ENCODE results near the gene PSMB10.

The PSMB10 gene

DNA sequence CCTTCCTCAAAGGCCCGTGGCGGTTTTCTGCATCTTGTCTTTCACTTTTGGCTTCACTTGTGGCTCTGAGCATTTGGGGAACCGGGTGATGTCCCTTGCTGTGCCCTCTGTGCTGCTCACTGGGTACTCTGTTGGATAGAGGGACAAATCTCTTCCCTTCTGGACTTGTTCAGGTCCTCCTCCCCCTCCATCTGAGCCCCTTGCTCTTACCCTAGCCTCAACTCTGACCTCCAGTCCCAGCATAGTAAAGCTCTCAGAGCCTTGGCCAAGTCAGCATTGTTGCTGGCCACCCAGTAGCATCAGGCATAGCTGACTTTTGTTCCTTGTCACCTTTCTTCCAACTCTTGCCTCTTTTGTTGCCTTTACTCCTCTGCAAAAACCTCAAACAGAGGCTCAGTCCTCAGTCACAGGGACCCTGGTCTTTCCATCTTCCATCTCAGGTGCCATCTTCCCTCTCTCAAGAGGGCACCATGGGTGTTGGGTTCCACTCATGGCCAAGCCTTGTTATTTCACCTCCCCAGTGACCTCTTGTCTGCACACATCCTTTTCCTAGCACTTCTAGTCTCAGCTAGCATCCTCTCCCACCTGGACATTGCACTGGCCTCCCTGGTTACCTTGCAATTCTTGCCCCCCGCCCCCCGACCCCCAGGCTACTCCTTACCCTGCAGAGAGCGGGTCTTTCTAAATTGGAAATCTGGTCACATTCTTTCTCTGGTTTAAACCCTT, 393 bp upstream of the PSMB10 start:
- peaks cover 16% of the 10 kb centered on the region for H3K4me1 ChIP-seq (ENCODE audit: low read depth, poor library complexity, severe bottlenecking)
- H3K27ac ChIP-seq = peak overlapping the region; percentile 78
- H2AFZ ChIP-seq (ENCODE audit: low read depth) = peak overlapping the region; percentile 35

DNA sequence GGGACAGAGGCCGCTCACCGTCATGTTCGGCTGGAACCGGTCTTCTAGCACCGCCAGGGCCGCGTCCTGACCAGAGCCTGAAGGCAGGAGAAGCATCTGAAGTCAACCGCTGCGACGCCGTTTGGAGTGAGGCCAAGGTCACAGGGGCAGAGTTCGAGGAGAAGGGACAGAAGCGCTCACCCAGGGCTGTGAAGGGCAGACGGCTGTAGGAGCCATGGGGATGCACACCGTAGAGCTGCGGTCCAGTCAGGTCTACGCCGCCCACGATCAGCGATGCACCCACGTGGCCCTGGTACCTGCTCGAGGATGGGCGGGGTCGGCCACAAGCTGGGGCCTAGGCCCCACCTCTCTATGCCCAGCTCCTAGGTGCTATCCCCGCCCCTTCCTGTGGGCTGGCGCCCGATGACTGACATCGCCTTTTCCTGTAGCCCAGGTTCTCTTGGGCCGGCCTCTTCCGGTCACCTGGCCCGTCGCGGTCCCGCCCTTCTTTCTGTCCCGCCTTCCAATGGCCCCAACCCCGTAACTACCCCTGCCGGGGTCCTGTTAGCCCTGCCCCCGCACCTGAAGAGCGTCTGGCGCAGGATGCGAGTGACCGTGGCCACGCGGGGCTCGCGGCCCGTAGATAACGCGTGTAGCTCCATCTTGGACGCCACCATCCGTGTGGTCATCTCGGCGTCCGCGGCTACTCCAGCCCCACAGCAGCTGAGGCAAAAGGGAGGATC, 1.1 kb downstream of the PSMB10 start:
- peak overlapping the region; percentile 80 for H3K9ac ChIP-seq

More for the DNA sequence above, 393 bp upstream of the PSMB10 start:
- Histone ChIP-seq H3K27me3 (ENCODE audit: insufficient read depth, low read depth) (no peaks in the 10 kb centered on the region), H3K36me3 (ENCODE audit: insufficient read depth) (no peaks in the 10 kb centered on the region), H4K20me1 (ENCODE audit: insufficient read depth) (no peaks in the 10 kb centered on the region), H3K79me2 (ENCODE audit: insufficient read depth, low read depth) (peaks cover 12% of the 10 kb centered on the region; the same call in 1 of the 2 replicates), H3K4me2 (peak overlapping the region; percentile 85), H3K4me3 (IDR thresholded peaks at IDR 0.05; ENCODE audit: insufficient read depth, low read depth, low read length) (no peak overlapping the region), H3K9ac (peak overlapping the region; percentile 80)
- TF ChIP-seq, protein P1, sequence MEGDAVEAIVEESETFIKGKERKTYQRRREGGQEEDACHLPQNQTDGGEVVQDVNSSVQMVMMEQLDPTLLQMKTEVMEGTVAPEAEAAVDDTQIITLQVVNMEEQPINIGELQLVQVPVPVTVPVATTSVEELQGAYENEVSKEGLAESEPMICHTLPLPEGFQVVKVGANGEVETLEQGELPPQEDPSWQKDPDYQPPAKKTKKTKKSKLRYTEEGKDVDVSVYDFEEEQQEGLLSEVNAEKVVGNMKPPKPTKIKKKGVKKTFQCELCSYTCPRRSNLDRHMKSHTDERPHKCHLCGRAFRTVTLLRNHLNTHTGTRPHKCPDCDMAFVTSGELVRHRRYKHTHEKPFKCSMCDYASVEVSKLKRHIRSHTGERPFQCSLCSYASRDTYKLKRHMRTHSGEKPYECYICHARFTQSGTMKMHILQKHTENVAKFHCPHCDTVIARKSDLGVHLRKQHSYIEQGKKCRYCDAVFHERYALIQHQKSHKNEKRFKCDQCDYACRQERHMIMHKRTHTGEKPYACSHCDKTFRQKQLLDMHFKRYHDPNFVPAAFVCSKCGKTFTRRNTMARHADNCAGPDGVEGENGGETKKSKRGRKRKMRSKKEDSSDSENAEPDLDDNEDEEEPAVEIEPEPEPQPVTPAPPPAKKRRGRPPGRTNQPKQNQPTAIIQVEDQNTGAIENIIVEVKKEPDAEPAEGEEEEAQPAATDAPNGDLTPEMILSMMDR (conservative IDR thresholded peaks at IDR 0.05; ENCODE audit: low read depth, low read length) = no peak

DNA sequence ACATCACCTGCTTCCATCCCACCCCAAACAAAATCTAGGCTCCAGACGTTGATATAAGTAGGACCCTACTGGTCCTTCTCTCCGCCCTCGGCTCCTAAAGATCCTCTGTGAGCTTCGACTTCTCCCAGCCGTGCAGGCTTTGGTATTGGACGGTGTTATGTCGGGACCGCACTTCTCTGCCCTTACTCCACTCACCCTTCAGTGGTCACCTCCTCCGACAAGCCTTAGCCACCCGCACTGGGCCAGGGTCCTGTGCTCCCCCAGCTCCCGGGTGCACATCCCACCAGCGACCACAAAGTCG, 1.6 kb downstream of the PSMB10 start:
- Histone ChIP-seq H3K27me3 (ENCODE audit: insufficient read depth, low read depth) (no peaks in the 10 kb centered on the region), H3K4me3 (IDR thresholded peaks at IDR 0.05; ENCODE audit: insufficient read depth, low read depth, low read length) (no peak overlapping the region), H4K20me1 (ENCODE audit: insufficient read depth) (no peaks in the 10 kb centered on the region), H3K9ac (peak overlapping the region; percentile 80; the same call in 1 of the 2 replicates), H3K79me2 (ENCODE audit: insufficient read depth, low read depth) (peaks cover 12% of the 10 kb centered on the region; the same call in 1 of the 2 replicates), H2AFZ (ENCODE audit: low read depth) (peak overlapping the region; percentile 15; the same call in 1 of the 2 replicates), H3K4me1 (ENCODE audit: low read depth, poor library complexity, severe bottlenecking) (peaks cover 16% of the 10 kb centered on the region), H3K4me2 (peak overlapping the region; percentile 67; the same call in 1 of the 2 replicates), H3K36me3 (ENCODE audit: insufficient read depth) (no peaks in the 10 kb centered on the region), H3K27ac (0 out of 2 replicates have a peak overlapping the region, but pooled peaks have one; percentile 4)
- TF ChIP-seq, protein P1 (conservative IDR thresholded peaks at IDR 0.05; ENCODE audit: low read depth, low read length) = no peak

More for the DNA sequence above, 1.1 kb downstream of the PSMB10 start:
- H3K4me2 ChIP-seq = peak overlapping the region; percentile 85; the same call in 1 of the 2 replicates
- peak overlapping the region; percentile 78 for H3K27ac ChIP-seq
- peaks cover 16% of the 10 kb centered on the region for H3K4me1 ChIP-seq (ENCODE audit: low read depth, poor library complexity, severe bottlenecking)
- no peak overlapping the region for H3K4me3 ChIP-seq (IDR thresholded peaks at IDR 0.05; ENCODE audit: insufficient read depth, low read depth, low read length)
- TF ChIP-seq, protein P1 (conservative IDR thresholded peaks at IDR 0.05; ENCODE audit: low read depth, low read length) = no peak
- no peaks in the 10 kb centered on the region for H4K20me1 ChIP-seq (ENCODE audit: insufficient read depth)
- no peaks in the 10 kb centered on the region for H3K27me3 ChIP-seq (ENCODE audit: insufficient read depth, low read depth)
- peak overlapping the region; percentile 29; the same call in 1 of the 2 replicates for H2AFZ ChIP-seq (ENCODE audit: low read depth)
- peaks cover 12% of the 10 kb centered on the region; the same call in 1 of the 2 replicates for H3K79me2 ChIP-seq (ENCODE audit: insufficient read depth, low read depth)
- H3K36me3 ChIP-seq (ENCODE audit: insufficient read depth) = no peaks in the 10 kb centered on the region

DNA sequence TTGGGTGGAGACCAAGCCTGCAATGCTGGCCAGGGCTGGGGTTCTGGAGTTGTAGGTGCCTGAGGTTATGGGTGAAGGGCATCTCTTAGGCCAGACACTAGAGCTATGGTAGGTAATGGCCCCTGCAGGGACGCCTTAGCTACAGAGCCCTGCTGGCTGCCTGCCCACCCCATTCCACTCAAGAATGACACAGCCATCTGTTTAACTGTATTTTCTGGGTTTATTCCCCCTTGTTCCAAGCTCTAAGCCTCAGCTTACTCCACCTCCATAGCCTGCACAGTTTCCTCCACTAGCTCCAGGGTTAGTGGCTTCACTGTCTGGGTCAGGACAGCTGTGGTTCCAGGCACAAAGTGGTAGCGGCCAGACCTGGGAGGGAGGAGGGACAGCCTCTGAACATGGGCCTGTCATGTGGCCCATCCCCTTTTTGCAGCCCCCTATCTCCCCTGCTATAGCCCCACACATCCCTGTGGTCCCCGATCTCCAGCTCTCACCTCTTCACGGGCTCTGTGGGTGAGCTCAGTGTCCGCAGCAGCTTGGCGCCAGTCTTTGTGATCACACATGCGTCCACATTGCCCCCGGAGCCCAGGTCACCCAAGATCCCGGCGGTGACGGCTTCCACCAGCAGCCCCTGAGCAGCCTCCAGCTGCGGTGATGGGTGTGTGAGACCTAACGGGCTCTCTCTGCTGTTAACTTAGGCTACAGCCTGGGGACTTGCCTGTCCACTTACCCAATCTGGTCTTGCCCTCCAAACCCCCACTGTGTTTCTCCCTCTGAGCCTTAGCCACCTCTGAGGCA, 2.1 kb downstream of the PSMB10 start:
- H3K36me3 ChIP-seq (ENCODE audit: insufficient read depth) = no peaks in the 10 kb centered on the region
- H2AFZ ChIP-seq (ENCODE audit: low read depth) = no peak overlapping the region
- H3K9ac ChIP-seq = no peak overlapping the region
- H3K27me3 ChIP-seq (ENCODE audit: insufficient read depth, low read depth) = no peaks in the 10 kb centered on the region
- no peak overlapping the region for H3K4me3 ChIP-seq (IDR thresholded peaks at IDR 0.05; ENCODE audit: insufficient read depth, low read depth, low read length)
- peak overlapping the region; percentile 67; the same call in 1 of the 2 replicates for H3K4me2 ChIP-seq
- TF ChIP-seq, protein P1 (conservative IDR thresholded peaks at IDR 0.05; ENCODE audit: low read depth, low read length) = no peak
- no peak overlapping the region for H3K27ac ChIP-seq
- peaks cover 16% of the 10 kb centered on the region for H3K4me1 ChIP-seq (ENCODE audit: low read depth, poor library complexity, severe bottlenecking)
- H4K20me1 ChIP-seq (ENCODE audit: insufficient read depth) = no peaks in the 10 kb centered on the region
- H3K79me2 ChIP-seq (ENCODE audit: insufficient read depth, low read depth) = peaks cover 12% of the 10 kb centered on the region; the same call in 1 of the 2 replicates
